ENCODE data around the gene ROBO4. TPM values are rescaled to one million over a fixed set of nuclear protein-coding genes. Genes with fewer than 3 reads are reported as not detected.
A peak's percentile ranks its signal among the peaks of the same experiment; 100 is the strongest.

Gene ROBO4
- total RNA-seq, 2 experiments from 2014 or later: not detected

GRCh38 chr11:124840666-124841065 lies 57.0 kb downstream of the ROBO4 start:
- H3K9me3 Mint-ChIP-seq: no peaks in the 10 kb centered on the region
- no peaks in the 10 kb centered on the region for H3K36me3 Mint-ChIP-seq (ENCODE audit: low read depth)
- TF ChIP-seq CTCF (IDR thresholded peaks at IDR 0.05): no peak
- CTCF ChIA-PET: interaction anchor here (1.3 kb wide), 1 partner anchor 26 kb away, joined by 4 read pairs; no protein-coding TSS in a partner anchor
- intact Hi-C loops (cut with micrococcal nuclease): no loop called here
- DNase-seq: no peak
- ATAC-seq: no peak
- POLR2A ChIA-PET: no interaction called here
- H3K27ac Mint-ChIP-seq: no peak overlapping the region
- H3K4me3 Mint-ChIP-seq: no peak overlapping the region
- peaks cover 15% of the 10 kb centered on the region for H3K4me1 Mint-ChIP-seq (ENCODE audit: low read depth)
- H3K27me3 Mint-ChIP-seq: peaks cover 66% of the 10 kb centered on the region

GRCh38 chr11:124839972-124840621 lies 57.6 kb downstream of the ROBO4 start:
- CTCF ChIA-PET: interaction anchor here (1.3 to 2.6 kb wide), 2 partner anchors 26 to 170 kb away, joined by 4 to 22 read pairs; no protein-coding TSS in a partner anchor
- no peak for TF ChIP-seq CTCF (IDR thresholded peaks at IDR 0.05)

GRCh38 chr11:124839128-124839971 lies 58.3 kb downstream of the ROBO4 start:
- H3K27me3 Mint-ChIP-seq: peaks cover 56% of the 10 kb centered on the region
- no peaks in the 10 kb centered on the region for H3K36me3 Mint-ChIP-seq (ENCODE audit: low read depth)
- H3K4me1 Mint-ChIP-seq (ENCODE audit: low read depth): peaks cover 15% of the 10 kb centered on the region
- TF ChIP-seq CTCF (IDR thresholded peaks at IDR 0.05): no peak
- no peaks in the 10 kb centered on the region for H3K9me3 Mint-ChIP-seq
- DNase-seq (peak; percentile 29), ATAC-seq (no peak)
- peak overlapping the region; percentile 4 for H3K4me3 Mint-ChIP-seq
- ChIA-PET CTCF (interaction anchor here (1.3 to 4.3 kb wide), 12 partner anchors 23 to 589 kb away, joined by 3 to 40 read pairs (median 14); partner anchors contain the start of genes ESAM and ROBO3), POLR2A (interaction anchor here (0.6 kb wide), 1 partner anchor 35 kb away, joined by 3 read pairs; no protein-coding TSS in a partner anchor)
- H3K27ac Mint-ChIP-seq: no peak overlapping the region
- intact Hi-C loops (cut with micrococcal nuclease): loop anchor here (5.0 kb wide), 1 partner anchor 77 kb away; the partner anchor contains the start of gene ESAM

More at GRCh38 chr11:124839972-124840621, 57.6 kb downstream of the ROBO4 start:
- H3K27me3 Mint-ChIP-seq: peaks cover 64% of the 10 kb centered on the region
- peaks cover 15% of the 10 kb centered on the region for H3K4me1 Mint-ChIP-seq (ENCODE audit: low read depth)
- POLR2A ChIA-PET: no interaction called here
- DNase-seq: no peak
- no peaks in the 10 kb centered on the region for H3K36me3 Mint-ChIP-seq (ENCODE audit: low read depth)
- no peaks in the 10 kb centered on the region for H3K9me3 Mint-ChIP-seq
- intact Hi-C loops (cut with micrococcal nuclease): loop anchor here (5.0 kb wide), 1 partner anchor 78 kb away; the partner anchor contains the start of gene ESAM
- H3K27ac Mint-ChIP-seq: no peak overlapping the region
- no peak for ATAC-seq
- H3K4me3 Mint-ChIP-seq: peak overlapping the region; percentile 4

GRCh38 chr11:124838805-124839127 lies 58.9 kb downstream of the ROBO4 start:
- ChIA-PET CTCF (interaction anchor here (1.1 to 4.3 kb wide), 18 partner anchors 8 to 590 kb away, joined by 3 to 40 read pairs (median 10); partner anchors contain the start of genes ESAM and ROBO3), POLR2A (interaction anchor here (0.6 kb wide), 1 partner anchor 35 kb away, joined by 3 read pairs; no protein-coding TSS in a partner anchor)
- Mint-ChIP-seq H3K27ac (no peak overlapping the region), H3K27me3 (peaks cover 51% of the 10 kb centered on the region), H3K9me3 (no peaks in the 10 kb centered on the region), H3K36me3 (ENCODE audit: low read depth) (no peaks in the 10 kb centered on the region), H3K4me3 (no peak overlapping the region), H3K4me1 (ENCODE audit: low read depth) (peaks cover 15% of the 10 kb centered on the region)
- DNase-seq (no peak), ATAC-seq (no peak)
- intact Hi-C loops (cut with micrococcal nuclease): loop anchor here (5.0 kb wide), 1 partner anchor 76 kb away; the partner anchor contains the start of gene ESAM
- TF ChIP-seq CTCF (IDR thresholded peaks at IDR 0.05): no peak

All from activated CD8-positive, alpha-beta T cell treated with anti-CD3 and anti-CD28 coated beads for 36 hours (primary cell).